ENCODE data around the gene KLHL3. TPM values are rescaled to one million over a fixed set of nuclear protein-coding genes. Genes with fewer than 3 reads are reported as not detected.

KLHL3 gene
- total RNA-seq, 1 donor from 2014 or later: 8.9 TPM

DNA sequence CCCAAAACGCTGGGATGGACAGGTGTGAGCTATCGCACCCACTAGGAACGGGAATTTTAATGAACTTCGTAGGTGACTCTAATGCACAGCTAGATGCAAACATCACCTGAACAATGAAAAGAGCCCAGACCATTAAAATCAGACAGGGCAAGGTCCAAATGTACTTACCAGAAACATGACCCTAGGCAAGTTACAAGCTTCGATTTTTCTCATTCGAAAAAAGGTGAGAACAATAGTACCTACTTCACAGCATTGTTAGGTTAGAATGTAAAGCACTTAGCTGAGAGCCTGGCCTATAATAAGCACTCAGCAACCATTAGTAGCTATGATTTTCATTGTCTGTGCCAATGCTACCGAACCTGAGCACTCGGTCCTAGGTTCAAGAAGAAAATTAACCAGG is 5.8 kb upstream of the KLHL3 start:
- Histone ChIP-seq H3K36me3 (ENCODE audit: insufficient read depth, low read length) (no peaks in the 10 kb centered on the region), H3K4me1 (ENCODE audit: insufficient read depth, low read length) (peaks cover 4% of the 10 kb centered on the region), H3K27me3 (ENCODE audit: insufficient read depth, low read length) (no peaks in the 10 kb centered on the region), H3K9me3 (ENCODE audit: insufficient read depth, low read depth, low read length) (no peaks in the 10 kb centered on the region), H4K20me1 (ENCODE audit: insufficient read depth, low read length) (peaks cover 6% of the 10 kb centered on the region), H3K4me3 (ENCODE audit: insufficient read depth, low read depth, low read length) (no peak overlapping the region), H2AFZ (ENCODE audit: low read depth, low read length) (no peak overlapping the region), H3K4me2 (ENCODE audit: low read length) (no peak overlapping the region), H3K79me2 (ENCODE audit: insufficient read depth, low read length) (no peaks in the 10 kb centered on the region), H3K27ac (ENCODE audit: low read depth, low read length) (no peak overlapping the region), H3K9ac (ENCODE audit: low read length) (no peak overlapping the region)
- DNase-seq (ENCODE audit: low read depth) (no peak), FAIRE-seq (no peak)
- TF ChIP-seq EZH2 (IDR thresholded peaks at IDR 0.05; ENCODE audit: insufficient read depth, low read length): no peak
- TF ChIP-seq, protein P1, sequence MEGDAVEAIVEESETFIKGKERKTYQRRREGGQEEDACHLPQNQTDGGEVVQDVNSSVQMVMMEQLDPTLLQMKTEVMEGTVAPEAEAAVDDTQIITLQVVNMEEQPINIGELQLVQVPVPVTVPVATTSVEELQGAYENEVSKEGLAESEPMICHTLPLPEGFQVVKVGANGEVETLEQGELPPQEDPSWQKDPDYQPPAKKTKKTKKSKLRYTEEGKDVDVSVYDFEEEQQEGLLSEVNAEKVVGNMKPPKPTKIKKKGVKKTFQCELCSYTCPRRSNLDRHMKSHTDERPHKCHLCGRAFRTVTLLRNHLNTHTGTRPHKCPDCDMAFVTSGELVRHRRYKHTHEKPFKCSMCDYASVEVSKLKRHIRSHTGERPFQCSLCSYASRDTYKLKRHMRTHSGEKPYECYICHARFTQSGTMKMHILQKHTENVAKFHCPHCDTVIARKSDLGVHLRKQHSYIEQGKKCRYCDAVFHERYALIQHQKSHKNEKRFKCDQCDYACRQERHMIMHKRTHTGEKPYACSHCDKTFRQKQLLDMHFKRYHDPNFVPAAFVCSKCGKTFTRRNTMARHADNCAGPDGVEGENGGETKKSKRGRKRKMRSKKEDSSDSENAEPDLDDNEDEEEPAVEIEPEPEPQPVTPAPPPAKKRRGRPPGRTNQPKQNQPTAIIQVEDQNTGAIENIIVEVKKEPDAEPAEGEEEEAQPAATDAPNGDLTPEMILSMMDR (IDR thresholded peaks at IDR 0.05; ENCODE audit: insufficient read depth, low read depth, low read length): no peak
- no peak overlapping the region for H3K4me3 Mint-ChIP-seq (ENCODE audit: unreplicated experiment)
- peaks cover 9% of the 10 kb centered on the region for H3K9me3 Mint-ChIP-seq (ENCODE audit: unreplicated experiment)
- peaks cover 2% of the 10 kb centered on the region for H3K27me3 Mint-ChIP-seq (ENCODE audit: low read depth, unreplicated experiment)
- H3K27ac Mint-ChIP-seq (ENCODE audit: unreplicated experiment): no peak overlapping the region
- no peaks in the 10 kb centered on the region for H3K36me3 Mint-ChIP-seq (ENCODE audit: low read depth, unreplicated experiment)
- peaks cover 5% of the 10 kb centered on the region for H3K4me1 Mint-ChIP-seq (ENCODE audit: low read depth, unreplicated experiment)

DNA sequence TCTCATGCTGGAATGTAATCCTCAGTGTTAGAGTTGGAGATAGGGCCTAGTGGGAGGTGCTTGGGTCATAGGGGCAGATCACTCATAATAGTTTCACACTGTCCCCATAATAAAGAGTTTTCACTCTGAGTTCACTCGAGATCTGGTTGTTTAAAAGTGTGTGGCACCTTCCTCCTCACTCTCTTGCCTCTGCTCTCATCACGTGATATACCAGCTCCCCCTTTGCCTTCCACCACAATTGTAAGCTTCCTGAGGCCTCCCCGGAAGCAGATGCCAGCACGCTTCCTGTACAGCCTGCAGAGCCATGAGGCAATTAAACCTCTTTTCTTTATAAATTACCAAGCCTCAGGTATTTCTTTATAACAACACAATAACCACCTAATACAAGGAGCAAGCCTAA is 3.8 kb upstream of the KLHL3 start:
- peaks cover 2% of the 10 kb centered on the region for H3K27me3 Mint-ChIP-seq (ENCODE audit: low read depth, unreplicated experiment)
- H3K79me2 ChIP-seq (ENCODE audit: insufficient read depth, low read length): no peaks in the 10 kb centered on the region
- H4K20me1 ChIP-seq (ENCODE audit: insufficient read depth, low read length): no peaks in the 10 kb centered on the region
- peaks cover 5% of the 10 kb centered on the region for H3K4me1 Mint-ChIP-seq (ENCODE audit: low read depth, unreplicated experiment)
- H3K27ac Mint-ChIP-seq (ENCODE audit: unreplicated experiment): no peak overlapping the region
- FAIRE-seq (no peak), DNase-seq (ENCODE audit: low read depth) (no peak)
- peaks cover 9% of the 10 kb centered on the region for H3K9me3 Mint-ChIP-seq (ENCODE audit: unreplicated experiment)
- no peak overlapping the region for H3K4me2 ChIP-seq (ENCODE audit: low read length)
- H3K4me1 ChIP-seq (ENCODE audit: insufficient read depth, low read length): peaks cover 19% of the 10 kb centered on the region
- no peak for TF ChIP-seq EZH2 (IDR thresholded peaks at IDR 0.05; ENCODE audit: insufficient read depth, low read length)
- TF ChIP-seq, protein P1 (IDR thresholded peaks at IDR 0.05; ENCODE audit: insufficient read depth, low read depth, low read length): no peak
- H3K27ac ChIP-seq (ENCODE audit: low read depth, low read length): no peak overlapping the region
- no peak overlapping the region for H3K4me3 ChIP-seq (ENCODE audit: insufficient read depth, low read depth, low read length)
- no peak overlapping the region for H2AFZ ChIP-seq (ENCODE audit: low read depth, low read length)
- H3K4me3 Mint-ChIP-seq (ENCODE audit: unreplicated experiment): no peak overlapping the region
- no peaks in the 10 kb centered on the region for H3K36me3 Mint-ChIP-seq (ENCODE audit: low read depth, unreplicated experiment)
- H3K9ac ChIP-seq (ENCODE audit: low read length): no peak overlapping the region
- H3K36me3 ChIP-seq (ENCODE audit: insufficient read depth, low read length): no peaks in the 10 kb centered on the region
- H3K9me3 ChIP-seq (ENCODE audit: insufficient read depth, low read depth, low read length): no peaks in the 10 kb centered on the region
- H3K27me3 ChIP-seq (ENCODE audit: insufficient read depth, low read length): no peaks in the 10 kb centered on the region

DNA sequence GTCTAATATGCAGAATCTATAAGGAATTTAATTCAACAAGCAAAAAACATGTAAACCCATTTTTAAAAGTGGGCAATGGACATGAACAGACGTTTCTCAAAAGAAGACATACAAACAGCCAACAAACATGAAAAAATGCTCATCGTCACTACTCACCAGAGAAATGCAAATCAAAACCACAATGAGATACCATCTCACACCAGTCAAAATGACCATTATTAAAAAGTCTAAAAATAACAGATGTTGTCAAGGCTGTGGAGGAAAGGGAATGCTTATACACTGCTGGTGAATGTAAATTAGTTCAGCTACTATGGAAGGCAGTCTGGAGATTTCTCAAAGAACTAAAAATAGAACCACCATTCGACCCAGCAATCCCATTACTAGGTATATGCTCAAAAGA is 3.1 kb upstream of the KLHL3 start:
- Histone ChIP-seq H3K9me3 (ENCODE audit: insufficient read depth, low read depth, low read length) (no peaks in the 10 kb centered on the region), H3K27me3 (ENCODE audit: insufficient read depth, low read length) (no peaks in the 10 kb centered on the region), H3K27ac (ENCODE audit: low read depth, low read length) (no peak overlapping the region), H4K20me1 (ENCODE audit: insufficient read depth, low read length) (no peaks in the 10 kb centered on the region), H3K36me3 (ENCODE audit: insufficient read depth, low read length) (no peaks in the 10 kb centered on the region), H3K9ac (ENCODE audit: low read length) (no peak overlapping the region), H3K4me3 (ENCODE audit: insufficient read depth, low read depth, low read length) (no peak overlapping the region), H3K79me2 (ENCODE audit: insufficient read depth, low read length) (no peaks in the 10 kb centered on the region), H2AFZ (ENCODE audit: low read depth, low read length) (no peak overlapping the region), H3K4me2 (ENCODE audit: low read length) (no peak overlapping the region), H3K4me1 (ENCODE audit: insufficient read depth, low read length) (peaks cover 22% of the 10 kb centered on the region)
- H3K27me3 Mint-ChIP-seq (ENCODE audit: low read depth, unreplicated experiment): peaks cover 2% of the 10 kb centered on the region
- DNase-seq (ENCODE audit: low read depth) (peak; percentile 58), FAIRE-seq (no peak)
- no peak overlapping the region for H3K27ac Mint-ChIP-seq (ENCODE audit: unreplicated experiment)
- H3K4me1 Mint-ChIP-seq (ENCODE audit: low read depth, unreplicated experiment): peaks cover 5% of the 10 kb centered on the region
- no peaks in the 10 kb centered on the region for H3K36me3 Mint-ChIP-seq (ENCODE audit: low read depth, unreplicated experiment)
- peaks cover 9% of the 10 kb centered on the region for H3K9me3 Mint-ChIP-seq (ENCODE audit: unreplicated experiment)
- no peak overlapping the region for H3K4me3 Mint-ChIP-seq (ENCODE audit: unreplicated experiment)
- TF ChIP-seq EZH2 (IDR thresholded peaks at IDR 0.05; ENCODE audit: insufficient read depth, low read length): no peak
- TF ChIP-seq, protein P1 (IDR thresholded peaks at IDR 0.05; ENCODE audit: insufficient read depth, low read depth, low read length): no peak

All from astrocyte (in vitro differentiated cells and primary cell).